ENCODE data around the gene MAPK12.

MAPK12 gene

DNA sequence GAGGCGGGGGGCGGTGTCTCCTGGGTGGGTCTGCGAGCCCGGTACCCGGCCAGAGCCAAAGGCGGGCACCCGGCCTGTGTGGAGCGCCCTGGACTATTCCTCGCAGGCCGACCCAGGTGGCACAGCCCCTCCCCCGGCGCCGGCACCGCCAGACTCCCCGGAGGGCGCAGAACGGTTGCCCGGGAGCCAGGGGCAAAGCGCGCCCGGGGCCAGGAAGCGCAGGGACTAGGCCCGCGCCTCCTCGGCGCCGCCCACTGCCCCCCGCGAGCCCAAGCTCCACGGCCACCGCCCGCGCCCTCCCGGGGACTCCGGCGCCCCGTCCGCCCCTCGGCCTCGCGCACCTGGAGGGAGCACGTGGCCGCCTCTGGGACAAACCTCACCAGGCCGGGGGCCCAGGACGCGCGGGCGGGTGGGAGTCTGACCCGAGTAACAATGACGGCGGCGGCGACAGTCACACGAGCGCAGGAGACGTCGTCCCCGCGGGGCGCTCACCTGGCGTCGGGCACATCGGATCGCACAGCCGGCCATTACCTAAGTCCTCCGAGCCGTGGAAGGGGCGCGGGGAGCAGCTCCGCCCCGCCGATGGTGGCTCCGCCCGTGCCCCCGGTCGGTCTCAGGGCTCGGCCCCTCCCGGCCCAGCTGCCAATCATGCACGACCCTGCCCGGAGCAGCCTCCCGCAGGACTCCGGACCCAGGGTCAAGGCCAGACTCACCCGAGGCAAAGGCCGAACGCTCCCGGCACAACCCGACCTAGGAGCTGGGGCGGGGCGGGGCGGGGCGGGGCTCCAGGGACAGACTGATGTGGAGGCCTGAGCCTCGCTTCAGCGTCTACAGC is 38.5 kb upstream of the MAPK12 start:
- no peak for TF ChIP-seq CTCF (IDR thresholded peaks at IDR 0.05; ENCODE audit: low read depth, low read length, missing control alignments)
- DNase-seq (ENCODE audit: low read depth), result no peak
- H3K4me3 ChIP-seq (ENCODE audit: low read depth, low read length), result no peak overlapping the region

- H3K4me3 ChIP-seq (ENCODE audit: low read depth, low read length), result no peak overlapping the region
- no peak for DNase-seq (ENCODE audit: low read depth)
- no peak for TF ChIP-seq CTCF (IDR thresholded peaks at IDR 0.05; ENCODE audit: low read depth, low read length, missing control alignments)
These were observed 37.7 kb upstream of the MAPK12 start for GRCh38 chr22:50298937-50299784.

DNA sequence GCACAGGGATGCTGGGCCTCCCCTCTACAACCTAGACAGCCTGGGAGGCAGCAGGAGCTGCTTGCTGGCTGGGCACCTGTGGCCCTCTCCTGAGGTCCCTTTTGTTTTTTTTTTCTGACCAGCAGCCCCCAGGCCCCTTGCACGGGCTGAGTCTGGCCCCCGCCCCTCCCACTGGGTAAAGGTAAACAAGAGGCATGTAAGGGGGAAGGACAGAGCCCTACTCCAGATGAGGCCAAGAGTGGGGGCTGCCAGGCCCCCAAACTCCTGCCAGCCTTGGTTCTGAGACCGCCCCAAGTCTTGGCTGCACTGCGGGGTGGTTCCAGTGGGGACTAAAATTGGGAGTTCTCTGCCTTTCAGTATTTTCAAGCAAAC is 36.8 kb upstream of the MAPK12 start:
- H3K4me3 ChIP-seq (ENCODE audit: low read depth, low read length), result no peak overlapping the region
- TF ChIP-seq CTCF (IDR thresholded peaks at IDR 0.05; ENCODE audit: low read depth, low read length, missing control alignments), result no peak
- no peak for DNase-seq (ENCODE audit: low read depth)

DNA sequence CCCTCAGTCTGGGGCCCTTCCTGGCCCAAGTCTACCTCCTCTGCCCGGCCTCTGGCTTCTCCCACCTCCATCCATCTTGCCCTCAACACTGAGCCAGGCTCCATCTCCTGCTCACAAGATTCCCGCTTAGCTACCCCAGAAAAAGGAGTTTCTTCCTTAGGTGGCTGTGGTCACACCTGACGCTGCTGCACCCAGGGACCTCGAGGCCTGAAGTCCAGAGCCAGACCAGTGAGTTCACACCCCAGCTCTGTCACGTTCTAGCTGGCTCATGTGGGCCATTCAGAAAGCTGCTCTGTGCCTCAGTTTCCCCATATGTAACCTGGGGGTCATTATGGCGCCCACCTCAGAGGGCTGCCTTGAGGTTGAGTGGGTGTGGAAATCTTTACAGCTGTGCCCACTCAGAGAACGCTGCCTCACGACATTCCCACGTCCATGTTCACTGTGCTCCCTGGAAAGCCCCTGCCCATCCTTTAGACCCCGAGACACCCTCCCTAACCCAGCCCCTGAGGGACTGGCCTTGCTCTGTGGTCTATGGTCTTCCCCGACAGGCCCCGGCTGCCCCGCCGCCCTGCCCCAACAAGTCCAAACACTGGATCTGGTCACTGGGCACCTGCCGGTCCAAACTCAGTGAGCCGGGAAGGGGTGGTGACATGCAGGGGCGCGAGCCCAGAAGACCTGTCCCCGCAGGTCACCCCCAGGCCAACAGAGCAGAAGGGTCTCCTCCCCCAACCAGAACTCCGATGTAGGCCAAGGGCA is 36.2 kb upstream of the MAPK12 start:
- no peak overlapping the region for H3K4me3 ChIP-seq (ENCODE audit: low read depth, low read length)
- DNase-seq (ENCODE audit: low read depth), result no peak
- no peak for TF ChIP-seq CTCF (IDR thresholded peaks at IDR 0.05; ENCODE audit: low read depth, low read length, missing control alignments)

DNA sequence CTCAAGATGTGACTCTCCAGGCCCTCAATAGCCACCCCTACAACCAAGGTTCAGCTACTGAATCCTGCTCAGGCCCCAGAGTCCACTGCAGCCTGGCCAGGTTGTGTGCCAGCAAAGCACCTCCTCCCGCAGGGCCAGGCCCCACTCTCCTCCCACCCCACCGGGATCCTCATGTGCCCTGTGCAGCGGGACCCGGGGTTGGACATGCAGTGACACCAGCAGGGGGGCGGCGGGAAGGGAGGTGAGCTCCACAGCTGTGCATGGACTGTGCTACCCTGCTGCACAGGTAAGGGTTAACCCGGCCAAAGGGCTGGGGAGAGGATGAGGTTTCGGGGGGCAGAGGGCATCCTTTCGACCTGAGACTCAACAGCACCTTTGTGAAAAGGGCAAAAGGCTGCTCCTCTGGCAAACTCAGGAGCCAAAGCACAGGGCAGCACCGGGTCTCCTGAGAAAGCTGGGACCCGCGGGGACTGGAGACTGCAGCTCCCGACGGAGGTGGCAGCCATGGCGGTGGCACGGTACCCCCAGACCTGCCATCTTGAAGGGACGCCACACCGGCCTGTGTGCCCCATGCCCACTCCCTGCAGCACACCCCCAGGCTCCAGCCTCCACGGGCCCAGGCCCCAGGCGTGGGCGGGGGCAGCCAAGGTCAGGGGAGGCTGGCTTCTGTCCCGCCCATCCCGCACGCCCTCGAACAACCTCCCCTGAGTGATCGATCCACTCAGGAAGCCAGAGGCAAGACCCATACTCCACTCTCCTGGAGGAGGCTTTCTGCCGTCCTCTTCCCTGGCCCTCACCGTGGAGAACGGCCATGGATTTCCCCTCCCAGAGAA is 35.4 kb upstream of the MAPK12 start:
- no peak overlapping the region for H3K4me3 ChIP-seq (ENCODE audit: low read depth, low read length)
- no peak for DNase-seq (ENCODE audit: low read depth)
- TF ChIP-seq CTCF (IDR thresholded peaks at IDR 0.05; ENCODE audit: low read depth, low read length, missing control alignments), result no peak

GRCh38 chr22:50294319-50294656 is 32.8 kb upstream of the MAPK12 start:
- TF ChIP-seq CTCF (IDR thresholded peaks at IDR 0.05; ENCODE audit: low read depth, low read length, missing control alignments), result no peak
- no peak for DNase-seq (ENCODE audit: low read depth)
- no peak overlapping the region for H3K4me3 ChIP-seq (ENCODE audit: low read depth, low read length)

Measured in GM12864 (cell line).